Measurements from ENCODE around the gene YAF2. TPM values are rescaled to one million over a fixed set of nuclear protein-coding genes. Genes with fewer than 3 reads are reported as not detected.
A peak's percentile ranks its signal among the peaks of the same experiment; 100 is the strongest.

Gene YAF2
- total and polyA plus RNA-seq, 11 donors: 31.5 to 125 (median 77.8) TPM

DNA sequence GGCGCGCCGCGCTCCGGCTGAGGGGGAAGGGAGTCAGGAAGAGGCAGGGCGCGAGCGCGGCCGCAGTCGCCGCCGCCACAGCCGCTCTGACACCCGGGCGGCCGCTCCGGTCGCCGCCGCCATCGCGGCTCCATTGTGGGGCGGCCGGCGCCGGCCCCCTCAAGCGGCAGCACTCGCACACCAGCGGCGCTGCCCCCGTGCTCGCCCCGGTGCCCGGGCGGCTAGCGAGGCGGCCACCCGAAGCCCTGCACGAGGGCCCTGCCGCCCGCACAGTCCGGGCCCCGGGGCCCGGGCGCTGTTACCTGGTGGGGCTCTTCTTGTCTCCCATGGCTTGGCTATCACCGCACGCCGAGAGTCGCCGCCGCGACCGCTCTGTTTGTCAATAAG lies 202 bp downstream of the YAF2 start:
- DNase-seq (no peak), ATAC-seq (peak in 1 of 4 donors; percentile 22)
- H3K27me3 ChIP-seq: no peaks in the 10 kb centered on the region
- H3K4me1 ChIP-seq: peaks cover 0 to 52% (median 26%) of the 10 kb centered on the region in 12 donors
- peak overlapping the region; percentile 56 to 98 (median 78) for H3K4me3 ChIP-seq
- intact Hi-C loops (cut with DNase I): loop anchor here (1.0 to 10.0 kb wide), 9 partner anchors 84 to 237 kb away; partner anchors contain the start of genes GXYLT1 (in 7 of the 10), PPHLN1 (in 7 of the 10) and ZCRB1 (in 7 of the 10)
- WGBS, 4 donors: 0% methylated on average over 8 to 54 of the region's 54 CpGs
- TF ChIP-seq, protein P1, sequence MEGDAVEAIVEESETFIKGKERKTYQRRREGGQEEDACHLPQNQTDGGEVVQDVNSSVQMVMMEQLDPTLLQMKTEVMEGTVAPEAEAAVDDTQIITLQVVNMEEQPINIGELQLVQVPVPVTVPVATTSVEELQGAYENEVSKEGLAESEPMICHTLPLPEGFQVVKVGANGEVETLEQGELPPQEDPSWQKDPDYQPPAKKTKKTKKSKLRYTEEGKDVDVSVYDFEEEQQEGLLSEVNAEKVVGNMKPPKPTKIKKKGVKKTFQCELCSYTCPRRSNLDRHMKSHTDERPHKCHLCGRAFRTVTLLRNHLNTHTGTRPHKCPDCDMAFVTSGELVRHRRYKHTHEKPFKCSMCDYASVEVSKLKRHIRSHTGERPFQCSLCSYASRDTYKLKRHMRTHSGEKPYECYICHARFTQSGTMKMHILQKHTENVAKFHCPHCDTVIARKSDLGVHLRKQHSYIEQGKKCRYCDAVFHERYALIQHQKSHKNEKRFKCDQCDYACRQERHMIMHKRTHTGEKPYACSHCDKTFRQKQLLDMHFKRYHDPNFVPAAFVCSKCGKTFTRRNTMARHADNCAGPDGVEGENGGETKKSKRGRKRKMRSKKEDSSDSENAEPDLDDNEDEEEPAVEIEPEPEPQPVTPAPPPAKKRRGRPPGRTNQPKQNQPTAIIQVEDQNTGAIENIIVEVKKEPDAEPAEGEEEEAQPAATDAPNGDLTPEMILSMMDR (IDR thresholded peaks at IDR 0.05): no peak
- no peak for TF ChIP-seq POLR2A (IDR thresholded peaks at IDR 0.05)
- peak overlapping the region; percentile 82 to 97 (median 94) for H3K27ac ChIP-seq
- H3K9me3 ChIP-seq: no peaks in the 10 kb centered on the region
- H3K36me3 ChIP-seq: peaks cover 0 to 18% (median 5%) of the 10 kb centered on the region in 9 donors

DNA sequence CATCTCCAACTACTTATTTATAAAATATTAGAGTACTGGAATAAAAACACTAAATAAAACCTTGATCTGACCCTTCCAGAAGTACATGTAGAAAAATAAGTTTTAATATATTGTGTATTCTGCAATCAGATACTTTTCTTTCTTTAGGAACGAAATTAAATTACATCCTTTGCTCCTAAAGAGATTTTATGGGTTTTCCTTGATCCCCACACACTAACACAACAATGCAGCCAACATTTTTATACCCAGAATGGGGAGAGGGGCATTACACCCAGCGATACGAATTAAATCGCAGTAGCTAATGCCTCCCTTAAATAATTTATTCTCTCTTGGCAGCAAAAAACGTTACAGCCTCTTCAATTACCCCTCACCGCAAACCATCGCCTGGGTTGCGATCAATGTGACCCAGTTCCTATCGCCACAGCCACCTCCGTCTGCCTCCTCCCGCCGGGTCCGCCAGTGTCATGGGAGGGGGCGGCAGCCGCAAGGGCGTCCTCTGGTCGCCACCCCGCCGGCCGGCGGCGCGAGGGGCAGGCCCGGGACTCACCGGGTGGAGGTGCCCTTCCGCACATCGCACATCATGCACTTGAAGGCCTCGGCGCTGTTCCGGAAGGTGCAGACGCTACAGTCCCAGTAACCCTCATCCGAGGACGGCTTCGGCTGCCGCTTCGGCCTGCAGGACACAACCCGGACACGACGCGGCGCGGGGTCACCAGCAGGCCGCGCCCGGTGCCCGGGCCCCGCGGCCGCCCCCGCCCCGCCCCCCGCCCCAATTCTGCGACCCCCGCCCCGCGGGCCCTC lies 796 bp downstream of the YAF2 start:
- DNase-seq: peak; percentile 75 to 89 (median 82)
- Histone ChIP-seq H3K27ac (peak overlapping the region; percentile 82 to 97 (median 94)), H3K27me3 (no peaks in the 10 kb centered on the region), H3K36me3 (peaks cover 0 to 22% (median 5%) of the 10 kb centered on the region in 9 donors), H3K4me3 (peak overlapping the region; percentile 56 to 98 (median 78)), H3K4me1 (peaks cover 0 to 57% (median 29%) of the 10 kb centered on the region in 12 donors), H3K9me3 (no peaks in the 10 kb centered on the region)
- 0 to 2% (median 1%) methylated on average over 16 to 56 of the region's 56 CpGs for WGBS, 4 donors
- intact Hi-C loops (cut with DNase I): loop anchor here (1.0 to 10.0 kb wide), 8 partner anchors 85 to 238 kb away; partner anchors contain the start of genes GXYLT1 (in 7 of the 10), PPHLN1 (in 6 of the 10) and ZCRB1 (in 6 of the 10)
- ATAC-seq: peak; percentile 67 to 83 (median 75)
- TF ChIP-seq, protein P1 (IDR thresholded peaks at IDR 0.05): peak in 9 of 12 donors; percentile 10 to 60 (median 44)
- no peak for TF ChIP-seq POLR2A (IDR thresholded peaks at IDR 0.05)

DNA sequence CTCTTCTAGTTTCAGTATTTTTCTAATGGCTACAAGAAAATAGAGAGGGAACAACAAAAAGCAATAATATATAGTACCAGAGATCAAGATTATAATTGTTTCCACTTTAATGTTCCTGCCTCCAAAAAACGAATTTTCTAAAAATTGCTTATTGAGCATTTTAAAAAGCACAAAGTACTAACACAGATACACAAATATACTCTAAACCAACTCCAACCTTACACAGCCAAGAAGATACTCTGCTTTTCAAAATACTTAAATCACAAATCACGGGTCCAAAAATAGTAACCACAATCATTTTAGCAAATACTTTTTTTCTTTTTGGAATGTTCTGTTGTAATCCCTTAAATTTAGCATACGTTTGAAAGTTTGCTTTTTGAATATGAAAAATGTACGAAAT lies 2.0 kb downstream of the YAF2 start:
- intact Hi-C loops (cut with DNase I): loop anchor here (2.0 to 10.0 kb wide), 7 partner anchors 86 to 239 kb away; partner anchors contain the start of genes GXYLT1 (in 6 of the 10), PPHLN1 (in 6 of the 10) and ZCRB1 (in 6 of the 10)
- no peak for DNase-seq
- ATAC-seq: peak in 1 of 4 donors; percentile 21
- Histone ChIP-seq H3K9me3 (no peaks in the 10 kb centered on the region), H3K4me1 (peaks cover 0 to 70% (median 36%) of the 10 kb centered on the region in 12 donors), H3K27ac (peak overlapping the region; percentile 82 to 97 (median 94)), H3K36me3 (peaks cover 0 to 26% (median 5%) of the 10 kb centered on the region in 9 donors), H3K4me3 (peak overlapping the region in 11 of 12 donors; percentile 56 to 98 (median 79)), H3K27me3 (no peaks in the 10 kb centered on the region)
- no peak for TF ChIP-seq POLR2A (IDR thresholded peaks at IDR 0.05)
- 33 to 42% (median 40%) methylated on average over 4 of the region's 4 CpGs for WGBS, 4 donors

DNA sequence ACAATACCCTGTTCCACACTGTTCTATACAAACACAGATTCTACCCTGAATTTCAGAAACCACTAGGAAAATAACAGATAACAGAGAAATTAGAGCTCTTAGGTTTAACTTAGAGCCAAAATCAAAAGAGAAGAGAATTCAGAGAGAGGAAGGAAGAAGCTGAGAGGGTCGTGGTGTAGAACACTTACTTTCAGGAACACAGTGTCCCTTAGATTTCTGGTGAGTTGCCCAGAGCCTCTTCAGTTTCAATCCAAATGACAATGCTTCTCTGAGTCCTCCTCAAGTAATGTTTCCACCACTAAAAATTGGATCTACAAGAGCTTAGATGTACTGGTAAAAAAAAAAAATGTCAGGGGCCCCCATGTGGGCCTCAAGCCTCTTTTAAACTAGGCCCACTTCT lies 2.6 kb downstream of the YAF2 start:
- ATAC-seq (peak; percentile 21 to 66 (median 50)), DNase-seq (peak in 3 of 5 donors; percentile 18 to 32 (median 27))
- TF ChIP-seq, protein P1 (IDR thresholded peaks at IDR 0.05): no peak
- TF ChIP-seq POLR2A (IDR thresholded peaks at IDR 0.05): no peak
- intact Hi-C loops (cut with DNase I): loop anchor here (5.0 to 10.0 kb wide), 6 partner anchors 87 to 239 kb away; partner anchors contain the start of genes PPHLN1 (in 6 of the 10), ZCRB1 (in 6 of the 10) and GXYLT1 (in 5 of the 10)
- Histone ChIP-seq H3K4me1 (peaks cover 0 to 76% (median 39%) of the 10 kb centered on the region in 12 donors), H3K4me3 (peak overlapping the region in 10 of 12 donors; percentile 56 to 98 (median 78)), H3K27me3 (no peaks in the 10 kb centered on the region), H3K36me3 (peaks cover 0 to 26% (median 5%) of the 10 kb centered on the region in 9 donors), H3K27ac (peak overlapping the region; percentile 82 to 97 (median 94)), H3K9me3 (no peaks in the 10 kb centered on the region)
- 0% methylated on average over 1 of the region's 1 CpG for WGBS, 4 donors
